Activated naive CD8-positive, alpha-beta T cell treated with anti-CD3 and anti-CD28 coated beads, Interleukin-2, amount 50 U/mL, for 16 hours (primary cell): ENCODE results near the gene NCAM1.

Experiments used
- DNase-seq: peaks from one replicate; pipeline ENCODE4 v3.0.0-alpha.2; 2020; ENCODE audit warnings: low read depth, low spot score

NCAM1 gene

DNA sequence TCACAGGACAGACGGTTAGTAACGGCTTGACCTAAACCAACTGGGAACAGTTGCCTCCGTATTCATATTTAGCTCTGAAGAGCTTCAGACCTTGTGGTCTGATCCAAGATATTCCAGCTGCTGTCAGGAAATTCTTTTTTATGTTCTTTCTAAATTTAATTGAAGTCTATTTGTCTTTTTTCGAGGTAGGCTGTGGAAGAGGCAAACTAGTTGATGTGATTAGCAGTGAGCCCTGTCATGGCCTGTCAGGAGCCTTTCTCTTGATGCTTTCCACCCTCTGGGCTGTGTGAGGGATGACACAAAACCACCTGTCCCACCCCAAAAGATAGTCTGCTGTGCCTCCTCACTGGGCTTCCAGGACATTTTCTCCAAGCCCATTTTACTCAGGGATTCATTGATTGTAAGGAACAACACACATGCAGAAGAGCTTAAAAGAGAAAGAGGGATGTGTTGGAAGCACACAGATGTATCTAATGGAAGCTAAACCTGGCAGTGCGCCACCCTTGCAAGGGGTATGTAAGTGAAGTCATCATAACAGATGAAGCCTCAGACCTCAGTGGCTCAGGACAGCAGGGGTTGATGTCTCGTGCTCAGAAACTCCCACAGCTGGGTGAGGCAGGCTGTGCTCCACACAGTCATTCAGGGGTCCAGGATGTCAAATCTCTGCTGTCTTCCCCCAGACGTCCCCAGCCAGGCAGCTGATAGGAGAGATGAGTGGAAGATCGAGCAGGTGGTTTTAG is 170.0 kb downstream of the NCAM1 start:
- DNase-seq, result no peak

DNA sequence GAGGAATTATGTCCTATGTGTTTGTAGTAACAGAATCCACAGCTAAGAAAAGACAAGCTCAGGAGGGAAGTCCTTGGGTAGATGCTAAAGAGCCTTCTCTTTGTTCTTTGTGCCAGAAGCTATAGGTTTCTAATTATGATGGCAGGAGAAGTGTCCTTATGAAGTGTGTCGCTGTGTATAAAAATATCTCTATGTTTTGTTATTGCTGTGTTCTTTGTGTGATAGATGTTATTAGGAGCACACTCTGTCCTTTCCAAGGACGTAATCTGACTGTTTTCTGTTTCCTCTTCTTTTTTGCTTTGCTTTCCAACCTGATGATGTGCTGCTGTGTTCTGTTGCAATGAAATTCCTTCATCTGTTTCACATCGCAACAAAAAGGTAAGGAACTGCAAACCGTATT is 171.9 kb downstream of the NCAM1 start:
- DNase-seq, result no peak

DNA sequence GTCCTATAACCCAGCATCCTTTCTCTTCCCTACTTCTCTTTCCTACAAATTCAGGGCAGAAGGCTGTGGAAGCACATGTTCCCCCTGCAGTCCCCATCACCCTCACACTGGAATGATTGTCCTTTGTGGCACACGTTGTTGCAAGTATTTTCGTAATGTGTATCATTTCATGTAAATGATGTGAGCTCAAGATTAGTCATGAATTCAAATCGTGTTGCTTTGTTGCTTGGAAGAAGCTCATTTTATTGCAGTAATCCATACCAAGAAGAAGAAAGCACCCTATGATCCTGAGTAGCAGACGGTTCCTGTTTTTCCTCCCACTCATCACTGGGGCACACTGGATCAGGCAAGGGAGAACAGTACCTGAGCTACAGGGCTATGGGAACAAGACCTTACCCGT is 173.4 kb downstream of the NCAM1 start:
- no peak for DNase-seq

DNA sequence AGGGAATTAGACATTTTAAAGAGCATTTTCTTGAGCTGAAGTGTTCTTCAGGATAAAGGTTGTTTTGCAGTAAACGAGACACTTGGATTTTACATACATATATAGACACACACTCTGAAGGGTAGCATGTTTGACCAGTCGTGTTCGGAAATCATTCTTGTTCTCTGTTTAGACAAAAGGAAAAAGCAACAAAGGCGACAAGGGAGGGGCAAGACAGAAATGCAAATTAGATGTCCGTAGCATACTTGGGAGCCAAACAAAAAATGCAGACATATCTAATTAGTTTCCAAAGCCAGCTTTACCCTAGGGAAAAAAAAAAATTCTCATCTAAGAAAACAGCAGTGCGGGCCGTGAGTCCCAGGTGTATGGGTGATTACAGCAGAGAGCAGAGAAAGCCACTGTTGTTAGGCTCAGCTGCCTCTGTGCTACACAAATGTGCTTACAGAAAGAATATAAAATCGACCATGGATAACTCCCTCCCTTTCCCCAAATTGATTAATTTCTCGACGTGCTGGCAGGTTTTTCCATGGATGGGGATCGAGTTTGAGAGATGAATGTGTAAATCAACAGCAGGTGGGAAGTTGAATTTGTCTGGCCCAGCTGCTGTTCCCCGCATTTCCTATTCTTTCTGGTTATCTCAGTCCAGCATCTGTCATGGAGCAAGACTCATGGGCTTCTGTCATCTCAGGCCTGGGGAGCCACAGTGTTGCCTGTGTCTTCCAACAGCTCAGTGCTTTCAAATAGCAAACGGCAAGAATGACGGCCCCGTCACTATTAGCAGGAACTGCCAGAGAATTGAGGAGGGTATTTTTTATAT is 176.7 kb downstream of the NCAM1 start:
- no peak for DNase-seq

DNA sequence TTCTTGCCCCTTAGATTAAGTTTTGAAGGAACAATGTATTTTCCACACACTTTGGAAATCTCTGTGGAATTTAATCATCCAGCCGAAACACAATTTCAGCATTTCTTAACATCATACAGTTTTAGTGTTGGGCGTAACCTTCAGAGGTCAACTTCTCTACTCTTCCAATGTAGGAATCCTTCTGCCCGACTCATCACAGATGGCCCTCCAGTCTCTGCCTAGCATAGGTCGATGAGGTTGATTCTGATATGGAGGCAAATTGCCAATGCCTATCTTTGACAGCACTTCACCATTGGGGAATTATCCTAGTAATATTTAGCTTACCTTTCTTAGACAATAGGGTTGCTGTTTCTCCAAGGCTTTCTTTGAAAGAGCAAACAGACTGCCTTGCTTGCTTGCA is 177.5 kb downstream of the NCAM1 start:
- no peak for DNase-seq

DNA sequence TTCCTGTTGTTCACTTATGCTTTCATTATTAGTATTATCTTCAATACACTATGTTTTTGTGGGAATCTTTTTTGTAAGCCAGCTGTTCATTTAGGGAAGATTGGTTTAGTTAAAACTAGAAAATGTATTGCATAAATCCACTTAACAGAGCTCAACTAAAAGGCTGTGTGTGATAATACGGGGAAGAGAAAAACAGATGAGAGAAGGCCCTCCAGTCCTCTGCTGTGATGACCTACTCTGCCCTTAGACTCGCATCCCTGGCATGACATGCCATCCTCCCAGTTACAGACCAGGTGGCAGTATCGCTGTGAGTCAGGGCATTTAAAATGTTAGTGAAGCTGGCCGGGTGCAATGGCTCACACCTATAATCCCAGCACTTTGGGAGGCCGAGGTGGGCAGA is 179.8 kb downstream of the NCAM1 start:
- DNase-seq, result no peak

DNA sequence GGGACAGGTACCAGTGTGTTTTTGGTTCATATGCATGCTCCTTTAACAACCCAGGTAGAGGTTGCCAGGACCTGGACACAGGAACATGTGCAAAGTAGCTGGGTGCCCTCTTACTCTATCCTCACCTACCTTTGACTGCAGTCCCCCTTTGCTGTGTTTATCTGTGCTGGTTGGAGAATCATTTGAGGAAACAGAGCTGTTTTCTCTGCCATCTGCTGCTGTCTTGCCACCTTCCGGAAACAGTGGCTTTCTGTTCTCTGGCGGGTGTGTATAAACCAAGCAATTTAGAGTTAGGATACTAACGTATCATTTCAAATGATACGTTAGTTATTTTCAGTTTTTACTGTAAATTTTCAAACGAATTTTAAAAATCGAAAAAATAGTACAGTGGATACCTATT is 181.3 kb downstream of the NCAM1 start:
- DNase-seq, result no peak

DNA sequence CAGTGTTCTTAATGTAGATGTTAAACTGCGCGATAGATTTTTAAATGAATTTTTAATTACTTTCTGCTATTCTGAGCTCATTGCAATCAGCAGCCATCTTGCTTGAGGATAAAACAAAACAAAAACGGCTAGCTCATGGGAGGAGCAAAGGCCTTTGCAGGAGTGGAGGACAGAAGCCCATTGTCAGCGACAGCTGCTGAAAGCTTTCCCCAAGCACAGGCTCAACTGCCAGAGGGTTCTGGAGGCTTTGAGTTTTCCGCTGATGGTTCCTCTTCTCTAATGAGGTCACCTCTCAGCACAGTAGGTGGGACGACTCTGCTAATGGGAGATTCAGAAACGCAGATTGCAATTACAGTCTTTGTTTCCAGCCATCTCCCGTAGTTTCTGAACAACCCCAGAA is 186.0 kb downstream of the NCAM1 start:
- no peak for DNase-seq

DNA sequence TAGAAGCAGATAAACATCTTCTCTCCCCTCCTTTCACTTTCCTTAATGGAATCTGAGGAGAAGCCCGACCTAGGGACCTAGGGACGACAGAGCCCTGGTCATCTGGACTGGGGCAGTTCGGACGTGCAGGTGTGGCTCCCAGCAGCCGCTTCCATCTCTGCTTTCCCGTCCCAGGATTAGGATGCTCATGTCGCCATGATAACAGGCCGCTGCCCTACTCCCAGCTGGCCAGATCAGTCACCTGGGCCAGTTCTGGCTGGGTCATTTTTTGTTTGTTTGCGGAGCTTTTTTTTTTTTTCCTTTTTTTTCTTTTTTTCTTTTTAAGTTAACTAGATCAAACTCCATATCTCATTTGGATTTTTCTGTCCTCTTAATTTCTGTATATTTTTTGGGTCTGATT is 186.9 kb downstream of the NCAM1 start:
- DNase-seq, result no peak

DNA sequence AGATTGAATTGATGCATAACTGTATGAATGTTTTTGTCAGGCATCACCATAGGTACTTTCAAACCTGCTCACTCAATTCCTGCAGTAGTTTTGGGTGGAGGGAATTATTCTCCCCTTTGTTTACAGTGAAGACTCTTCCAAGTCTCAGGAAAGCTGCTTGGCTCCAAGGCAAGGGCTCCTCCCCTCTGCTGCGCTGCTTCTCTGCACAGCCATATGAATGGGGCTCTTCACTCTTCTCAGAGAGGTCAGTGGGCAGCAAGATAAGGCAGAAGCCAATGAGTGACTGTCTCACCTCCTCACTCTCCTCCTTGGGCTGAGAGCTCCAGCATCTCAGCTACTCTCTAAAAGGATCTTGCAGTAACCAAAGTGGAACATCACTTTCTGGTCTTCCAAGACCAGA is 187.4 kb downstream of the NCAM1 start:
- no peak for DNase-seq

DNA sequence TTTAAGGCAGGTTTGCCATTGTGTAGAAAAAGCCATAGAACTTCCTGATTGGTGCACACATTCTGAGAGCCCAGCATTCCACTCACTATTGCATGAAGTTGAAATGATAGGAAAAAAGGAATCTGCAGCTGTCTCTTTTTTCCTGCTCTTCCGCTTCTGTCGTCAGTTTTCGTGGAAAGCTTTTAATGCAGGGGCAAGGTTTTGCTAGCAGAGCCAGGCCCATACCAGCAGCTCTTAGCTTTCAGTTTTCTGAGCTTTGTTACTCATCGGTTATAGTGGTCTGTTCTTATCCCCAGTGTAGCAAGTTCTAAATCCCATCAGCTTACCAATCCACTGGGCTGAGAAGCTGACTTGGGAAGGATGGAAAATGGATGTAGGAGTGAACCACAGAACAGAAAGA is 190.3 kb downstream of the NCAM1 start:
- DNase-seq, result no peak

DNA sequence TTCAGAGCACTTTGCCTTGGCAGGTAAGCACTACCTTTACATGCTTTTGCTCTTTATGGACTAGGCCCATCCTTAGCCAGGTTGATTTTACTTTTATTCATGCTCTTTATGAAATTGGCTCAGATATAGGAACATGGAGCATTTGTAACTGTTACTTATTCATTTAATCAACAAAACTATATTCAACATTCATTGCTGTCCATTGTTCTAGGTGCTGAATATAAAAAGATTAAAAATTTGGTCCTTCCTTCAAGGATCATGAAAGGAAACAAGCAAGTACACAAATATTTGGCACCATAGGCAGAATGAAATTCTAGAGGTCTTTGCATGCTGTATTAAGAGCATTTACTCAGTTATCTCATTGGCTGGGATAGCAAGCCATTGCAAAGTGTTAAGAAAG is 191.3 kb downstream of the NCAM1 start:
- no peak for DNase-seq

DNA sequence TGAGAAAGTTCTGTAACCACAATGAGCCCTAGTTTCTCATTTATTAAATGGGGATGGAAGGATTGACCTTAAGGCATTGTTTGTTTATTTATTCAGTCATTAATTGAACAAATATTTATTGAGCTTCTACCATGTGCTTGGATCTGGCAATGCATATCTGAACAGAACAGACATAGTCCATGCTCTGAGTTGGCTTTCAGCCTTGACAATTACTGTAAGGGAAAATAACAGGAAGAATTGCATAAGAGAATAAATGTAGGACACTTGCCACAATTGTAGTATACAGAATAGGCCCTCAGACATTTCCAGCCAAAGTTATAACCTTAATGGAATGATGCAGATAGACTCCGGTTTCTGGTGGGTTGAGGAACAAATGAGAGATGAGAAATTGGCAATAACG is 192.6 kb downstream of the NCAM1 start:
- DNase-seq, result no peak

DNA sequence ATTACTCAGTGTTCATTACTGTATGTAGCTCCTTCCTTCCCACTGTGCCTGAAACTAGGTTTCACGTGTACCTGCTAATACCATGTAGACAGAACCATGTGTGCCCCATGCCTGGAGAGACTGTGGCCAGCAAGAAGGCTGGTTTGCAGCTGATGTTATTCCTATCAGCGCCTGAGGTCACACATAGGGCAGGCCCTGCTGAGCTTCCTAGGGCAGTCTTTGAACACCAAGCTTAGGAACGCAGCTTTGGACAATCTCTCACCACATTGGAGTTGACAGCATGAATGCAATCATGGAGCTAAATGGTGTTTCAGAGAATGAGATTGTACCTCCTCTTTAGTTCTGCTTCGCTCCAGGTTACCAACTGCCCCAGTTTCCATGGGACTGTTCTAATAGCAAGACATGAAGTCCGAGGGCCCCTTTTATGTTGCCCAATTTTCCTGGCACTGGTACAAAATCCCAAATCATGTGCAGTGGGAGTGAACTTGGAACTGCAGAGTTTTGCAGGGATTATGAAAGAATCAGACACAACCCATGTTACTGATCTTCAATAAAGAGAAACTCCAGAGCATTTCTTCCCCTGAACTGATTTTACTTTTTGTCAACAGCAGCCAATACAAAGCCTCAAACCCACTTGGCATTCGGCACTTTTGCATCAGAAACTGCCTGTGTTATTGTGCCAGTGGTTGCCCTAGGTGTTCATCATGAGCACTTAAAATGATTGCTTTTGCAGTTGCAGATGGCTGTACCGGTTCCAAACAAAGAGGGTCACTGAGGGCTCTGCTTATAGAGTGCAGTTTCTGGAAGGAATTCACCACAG is 199.0 kb downstream of the NCAM1 start:
- DNase-seq, result no peak

DNA sequence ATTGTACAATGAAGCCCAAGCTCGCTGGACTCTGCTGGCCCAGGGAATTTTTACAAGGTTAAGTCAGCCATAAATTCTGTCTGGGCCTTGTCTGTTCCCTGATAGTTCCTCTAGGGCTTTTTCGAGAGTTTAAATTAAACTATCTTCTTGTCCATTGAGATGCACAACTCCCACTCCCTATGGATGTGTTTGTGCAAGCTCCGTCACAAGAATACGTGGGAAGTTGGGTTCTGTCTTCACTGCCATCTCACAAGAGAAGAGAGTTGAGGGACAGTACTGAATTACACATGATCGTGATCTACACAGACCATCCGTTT is 199.5 kb downstream of the NCAM1 start:
- DNase-seq, result no peak

DNA sequence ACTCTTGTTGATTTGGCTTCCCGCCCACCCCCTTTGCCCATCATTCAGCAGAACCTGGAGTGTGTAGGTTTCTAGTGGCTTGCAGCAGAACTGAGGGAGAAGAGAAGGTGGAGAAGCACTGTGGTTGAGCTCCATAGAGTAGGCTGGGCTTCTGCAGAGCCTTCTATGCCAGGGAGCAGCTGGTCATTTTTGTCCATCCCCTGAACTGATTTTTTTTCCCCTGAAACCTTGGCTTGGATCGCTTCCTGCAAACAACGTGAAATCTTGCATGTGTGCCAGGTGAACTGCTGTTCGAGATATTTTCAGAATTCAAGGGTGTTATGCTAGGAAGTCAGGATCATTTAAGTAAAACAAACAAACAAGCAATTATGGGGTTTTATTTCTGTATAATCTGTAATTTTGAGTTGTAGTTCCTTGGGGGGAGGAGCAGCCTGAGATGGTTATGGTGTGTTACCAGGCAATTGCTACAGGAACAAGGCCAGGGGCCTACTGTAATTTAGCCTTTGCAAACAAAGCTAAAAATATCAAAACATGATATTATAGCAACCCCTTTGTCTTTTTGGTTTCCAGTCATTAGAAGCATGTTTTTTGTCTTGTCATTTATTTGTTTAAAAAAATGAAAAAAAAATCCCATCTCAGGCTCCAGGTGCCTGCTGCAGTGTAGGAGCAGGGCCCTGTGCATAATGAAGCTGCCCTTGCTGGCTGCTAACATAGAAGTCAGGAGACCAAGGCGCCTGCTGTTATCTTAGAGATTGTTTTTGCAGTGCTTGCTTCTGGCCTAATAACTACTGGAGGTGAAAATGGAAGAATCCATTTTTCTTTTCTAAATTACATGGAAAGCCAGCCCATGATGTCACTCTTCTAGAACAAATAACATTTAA is 200.7 kb downstream of the NCAM1 start:
- DNase-seq, result no peak

DNA sequence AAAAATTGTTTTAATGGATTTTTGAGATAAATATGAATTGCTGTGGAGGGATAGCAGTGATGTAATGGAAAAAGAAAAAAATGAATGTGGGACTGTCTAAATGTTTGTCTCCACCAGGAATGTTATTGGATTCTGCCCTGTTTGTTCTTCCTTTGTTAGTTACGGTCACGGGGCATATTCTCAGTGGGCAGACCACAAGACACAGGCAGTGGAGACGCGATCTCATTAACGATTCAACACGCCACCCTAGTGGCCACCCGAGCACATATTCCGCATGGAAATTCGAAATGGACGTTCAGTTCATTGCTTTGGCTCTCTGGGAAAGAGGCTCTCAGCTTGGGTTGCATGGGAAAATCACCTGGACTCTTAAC is 201.4 kb downstream of the NCAM1 start:
- DNase-seq, result no peak

DNA sequence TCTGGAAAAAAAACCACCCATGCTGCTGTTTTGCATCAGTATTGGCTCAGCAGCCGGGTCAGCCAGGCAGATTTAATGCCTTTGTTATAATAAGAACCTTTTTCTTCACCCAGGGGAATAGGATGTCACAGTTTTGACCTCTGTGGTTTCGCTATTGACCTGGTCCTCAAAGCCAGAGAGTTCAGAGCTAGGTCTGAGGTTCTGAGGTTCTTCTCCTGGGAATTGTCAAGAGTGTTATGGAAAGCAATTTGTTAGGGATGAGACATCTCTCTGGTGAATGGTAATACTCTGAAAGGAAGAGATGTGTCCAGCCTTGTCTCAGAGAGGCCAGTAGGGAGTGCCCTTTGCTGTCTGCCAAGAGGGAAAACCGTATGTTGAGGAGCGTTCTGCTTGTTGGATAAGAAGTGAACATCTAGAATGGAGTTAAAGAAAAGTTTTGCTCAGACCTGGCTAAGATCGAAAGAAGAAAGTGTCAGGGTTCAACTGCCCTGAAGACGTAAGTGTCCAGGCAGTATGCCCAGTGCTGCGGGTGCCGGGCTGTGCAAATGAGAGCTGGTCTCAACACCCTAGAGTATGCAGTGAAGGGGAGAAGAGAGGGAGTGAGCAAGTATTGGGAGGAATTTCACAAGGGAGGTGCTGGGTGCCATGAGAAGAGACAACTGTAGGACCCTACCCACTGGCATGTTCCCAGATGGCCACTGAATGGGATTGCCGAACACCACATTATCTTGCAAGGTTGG is 202.2 kb downstream of the NCAM1 start:
- no peak for DNase-seq

DNA sequence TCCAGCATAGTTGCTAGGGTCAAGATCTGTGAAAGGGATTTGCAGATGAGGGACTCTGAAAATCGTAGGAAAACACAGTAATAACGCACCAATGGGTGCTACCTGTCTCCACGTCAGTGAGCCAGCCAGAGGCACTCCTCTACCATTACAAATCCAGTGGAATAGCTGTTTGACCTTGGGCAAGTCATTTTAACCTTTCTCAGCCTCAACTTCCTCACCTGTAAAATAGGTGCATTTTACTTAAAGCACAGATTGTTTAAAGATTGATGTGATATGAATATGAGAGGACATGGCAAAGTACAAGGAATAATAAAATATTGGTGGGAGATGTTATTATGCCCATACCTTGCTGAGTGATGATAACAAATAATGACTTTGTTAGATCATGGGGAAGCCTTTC is 205.1 kb downstream of the NCAM1 start:
- DNase-seq, result no peak

DNA sequence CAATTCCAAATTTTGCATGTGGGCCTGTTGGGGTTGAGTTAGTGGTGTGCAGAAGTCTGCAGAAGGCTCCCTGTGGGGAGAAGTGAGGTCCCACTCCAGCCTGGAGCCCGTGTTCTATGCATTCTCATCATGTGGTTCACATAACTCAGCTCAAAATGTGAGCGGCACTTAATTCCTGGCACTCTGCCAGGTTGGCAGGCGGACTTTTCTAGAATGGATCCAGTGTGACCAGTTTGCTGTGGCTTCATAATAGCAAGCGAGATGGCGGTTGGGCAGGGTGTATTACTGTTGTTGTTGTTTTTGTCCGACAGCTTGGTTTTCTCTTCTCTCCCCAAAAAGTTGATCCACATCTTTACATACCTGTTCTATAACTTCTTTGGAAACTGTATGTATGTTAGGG is 206.4 kb downstream of the NCAM1 start:
- DNase-seq, result no peak
